WTC11 (cell line): ENCODE measurements around the gene SNX24. TPM values are rescaled to one million over a fixed set of nuclear protein-coding genes. Genes with fewer than 3 reads are reported as not detected.

Source experiments
- ATAC-seq: fragments of 200-7000 bp; cut with Tn5 transposase; 2 replicates; pipeline ENCODE4 v1.10.0; 2021; ENCODE audit warnings: mild to moderate bottlenecking, moderate library complexity
- CTCF ChIA-PET: fragments of 300-600 bp; sonication (Branson Sonifier 250); formaldehyde crosslinking; loops from one replicate; lab custom pipeline; 2021; ENCODE audit warnings: antibody characterized with exemption; lab: Charles Lee
- POLR2A ChIA-PET: fragments of 350-600 bp; sonication (Branson Sonifier 250); formaldehyde crosslinking; loops from one replicate; lab custom pipeline; 2021; ENCODE audit warnings: antibody characterized with exemption; lab: Charles Lee
- DNase-seq: peaks from one replicate; pipeline ENCODE4 v3.0.0; 2021; ENCODE audit warnings: low spot score
- H3K27ac Mint-ChIP-seq: 2 replicates; pipeline ENCODE4 v1.8.0; 2021; ENCODE audit warnings: mixed read lengths
- H3K27me3 Mint-ChIP-seq: 2 replicates; pipeline ENCODE4 v1.8.0; 2021; ENCODE audit warnings: low read depth, mild to moderate bottlenecking, moderate library complexity, mixed read lengths
- H3K36me3 Mint-ChIP-seq: 2 replicates; pipeline ENCODE4 v1.8.0; 2021; ENCODE audit warnings: mixed read lengths
- H3K4me1 Mint-ChIP-seq: 2 replicates; pipeline ENCODE4 v1.8.0; 2022; ENCODE audit warnings: mixed read lengths
- H3K4me3 Mint-ChIP-seq: 2 replicates; pipeline ENCODE4 v1.8.0; 2021; ENCODE audit warnings: mild to moderate bottlenecking, moderate library complexity, mixed read lengths
- H3K9me3 Mint-ChIP-seq: 2 replicates; pipeline ENCODE4 v1.8.0; 2021; ENCODE audit warnings: mixed read lengths
- AFF4 ChIP-seq: sonication (generic); formaldehyde crosslinking; IDR thresholded peaks from 2 replicates; pipeline ENCODE4 v1.8.1; 2023; ENCODE audit warnings: mild to moderate bottlenecking, missing genetic modification reagents, borderline replicate concordance
- CBFB ChIP-seq: sonication (generic); formaldehyde crosslinking; IDR thresholded peaks from 2 replicates; pipeline ENCODE4 v1.8.1; 2022; ENCODE audit warnings: mild to moderate bottlenecking, low read depth, missing genetic modification reagents
- CREM ChIP-seq: sonication (generic); formaldehyde crosslinking; IDR thresholded peaks from 2 replicates; pipeline ENCODE4 v1.8.1; 2022; ENCODE audit warnings: mild to moderate bottlenecking, missing genetic modification reagents, moderate library complexity
- CTCF ChIP-seq: fragments of 200-600 bp; IDR thresholded peaks from 2 replicates; pipeline ENCODE4 v1.8.0; 2022; ENCODE audit warnings: antibody characterized with exemption
- E2F5 ChIP-seq: sonication (generic); formaldehyde crosslinking; IDR thresholded peaks from 2 replicates; pipeline ENCODE4 v1.8.1; 2022; ENCODE audit warnings: mild to moderate bottlenecking, moderate library complexity, missing genetic modification reagents
- EMX1 ChIP-seq: fragments of 250-450 bp; sonication (Bioruptor Pico); IDR thresholded peaks from 2 replicates; pipeline ENCODE4 v1.8.0; 2021; ENCODE audit warnings: mild to moderate bottlenecking
- ESRRA ChIP-seq: sonication (generic); formaldehyde crosslinking; IDR thresholded peaks from 2 replicates; pipeline ENCODE4 v1.8.1; 2022; ENCODE audit warnings: mild to moderate bottlenecking, missing genetic modification reagents, borderline replicate concordance
- FOXK1 ChIP-seq: sonication (generic); formaldehyde crosslinking; IDR thresholded peaks from 2 replicates; pipeline ENCODE4 v1.8.0; 2022; ENCODE audit warnings: mild to moderate bottlenecking, moderate library complexity, missing genetic modification reagents
- GTF2I ChIP-seq: fragments of 250-450 bp; sonication (Bioruptor Pico); conservative IDR thresholded peaks from 2 replicates; pipeline ENCODE4 v1.4.0; 2021; ENCODE audit warnings: mild to moderate bottlenecking
- IRF2 ChIP-seq: sonication (generic); formaldehyde crosslinking; IDR thresholded peaks from 2 replicates; pipeline ENCODE4 v1.8.0; 2022; ENCODE audit warnings: low read depth, missing genetic modification reagents, borderline replicate concordance
- MYBL2 ChIP-seq: sonication (generic); formaldehyde crosslinking; IDR thresholded peaks from 2 replicates; pipeline ENCODE4 v1.8.1; 2023; ENCODE audit warnings: mild to moderate bottlenecking, moderate library complexity, missing genetic modification reagents
- SOX15 ChIP-seq: fragments of 250-450 bp; sonication (Bioruptor Pico); IDR thresholded peaks from 2 replicates; pipeline ENCODE4 v1.9.0; 2021; ENCODE audit warnings: mild to moderate bottlenecking
- TEAD4 ChIP-seq: sonication (generic); formaldehyde crosslinking; IDR thresholded peaks from 2 replicates; pipeline ENCODE4 v1.8.0; 2022; ENCODE audit warnings: mild to moderate bottlenecking, missing genetic modification reagents
- TP53 ChIP-seq: sonication (generic); formaldehyde crosslinking; IDR thresholded peaks from 2 replicates; pipeline ENCODE4 v1.8.1; 2023; ENCODE audit warnings: mild to moderate bottlenecking, missing genetic modification reagents
- USF1 ChIP-seq: sonication (generic); formaldehyde crosslinking; IDR thresholded peaks from 2 replicates; pipeline ENCODE4 v1.8.0; 2022; ENCODE audit warnings: mild to moderate bottlenecking, missing genetic modification reagents
- ZNF232 ChIP-seq: sonication (generic); formaldehyde crosslinking; IDR thresholded peaks from 2 replicates; pipeline ENCODE4 v1.8.0; 2022; ENCODE audit warnings: mild to moderate bottlenecking, missing genetic modification reagents
- ZNF281 ChIP-seq: sonication (generic); formaldehyde crosslinking; IDR thresholded peaks from 2 replicates; pipeline ENCODE4 v1.8.0; 2023; ENCODE audit warnings: mild to moderate bottlenecking, missing genetic modification reagents
- ZNF317 ChIP-seq: sonication (generic); formaldehyde crosslinking; IDR thresholded peaks from 2 replicates; pipeline ENCODE4 v1.8.1; 2023; ENCODE audit warnings: low read depth, mild to moderate bottlenecking, moderate library complexity, missing genetic modification reagents, borderline replicate concordance
- ZNF423 ChIP-seq: fragments of 250-450 bp; sonication (Bioruptor Pico); IDR thresholded peaks from 2 replicates; pipeline ENCODE4 v2.1.2; 2022; ENCODE audit warnings: mild to moderate bottlenecking, moderate library complexity
- ZNF671 ChIP-seq: fragments of 250-450 bp; sonication (Bioruptor Pico); IDR thresholded peaks from 2 replicates; pipeline ENCODE4 v1.8.0; 2021; ENCODE audit warnings: mild to moderate bottlenecking
- total RNA-seq: library from RNA; stranded (reverse); gene quantifications from 3 replicates; pipeline ENCODE4 v1.2.3, GENCODE V29; 2021

Gene SNX24
- total RNA-seq, 1 experiment from 2014 or later: 15.5 TPM

GRCh38 chr5:123012321-123012720 is 166.9 kb downstream of the SNX24 start:
- ChIA-PET POLR2A (no interaction called here), CTCF (no interaction called here)
- Mint-ChIP-seq H3K36me3 (no peaks in the 10 kb centered on the region), H3K4me3 (no peak overlapping the region), H3K27me3 (no peaks in the 10 kb centered on the region), H3K4me1 (peaks cover 17% of the 10 kb centered on the region), H3K27ac (no peak overlapping the region), H3K9me3 (no peaks in the 10 kb centered on the region)
- no peak for ATAC-seq
- TF ChIP-seq MYBL2 (CRISPR knock-in tag): no peak
- no peak for TF ChIP-seq IRF2 (CRISPR knock-in tag)
- TF ChIP-seq ZNF281 (CRISPR knock-in tag): no peak
- no peak for TF ChIP-seq CTCF
- no peak for DNase-seq

- no peak overlapping the region for H3K4me3 Mint-ChIP-seq
- DNase-seq (no peak), ATAC-seq (no peak)
- no peak overlapping the region for H3K27ac Mint-ChIP-seq
- no peaks in the 10 kb centered on the region for H3K36me3 Mint-ChIP-seq
- TF ChIP-seq CBFB (no peak), EMX1 (no peak)
- CTCF ChIA-PET: no interaction called here
- H3K9me3 Mint-ChIP-seq: no peaks in the 10 kb centered on the region
- H3K4me1 Mint-ChIP-seq: peaks cover 11% of the 10 kb centered on the region
- H3K27me3 Mint-ChIP-seq: no peaks in the 10 kb centered on the region
- POLR2A ChIA-PET: no interaction called here
Observed at GRCh38 chr5:123014689-123015088, 169.3 kb downstream of the SNX24 start.

GRCh38 chr5:123028222-123028621 is 182.8 kb downstream of the SNX24 start:
- Mint-ChIP-seq H3K4me3 (no peak overlapping the region), H3K27me3 (peaks cover under 1% of the 10 kb centered on the region), H3K9me3 (no peaks in the 10 kb centered on the region), H3K36me3 (peaks cover 8% of the 10 kb centered on the region), H3K27ac (no peak overlapping the region), H3K4me1 (peaks cover 26% of the 10 kb centered on the region)
- ChIA-PET POLR2A (no interaction called here), CTCF (no interaction called here)
- TF ChIP-seq ZNF232 (CRISPR knock-in tag) (no peak), E2F5 (CRISPR knock-in tag) (no peak), ESRRA (CRISPR knock-in tag) (no peak), TEAD4 (CRISPR knock-in tag) (no peak)
- no peak for ATAC-seq
- no peak for DNase-seq

GRCh38 chr5:123033157-123033671 is 187.8 kb downstream of the SNX24 start:
- Mint-ChIP-seq H3K4me1 (peaks cover 47% of the 10 kb centered on the region), H3K9me3 (no peaks in the 10 kb centered on the region), H3K27me3 (peaks cover 39% of the 10 kb centered on the region), H3K27ac (no peak overlapping the region), H3K36me3 (peaks cover 3% of the 10 kb centered on the region; the same call in 1 of the 2 replicates), H3K4me3 (no peak overlapping the region)
- TF ChIP-seq SOX15 (CRISPR knock-in tag): no peak
- TF ChIP-seq MYBL2 (CRISPR knock-in tag): no peak
- no peak for TF ChIP-seq CREM (CRISPR knock-in tag)
- TF ChIP-seq GTF2I (CRISPR knock-in tag): no peak
- TF ChIP-seq ZNF671 (CRISPR knock-in tag): no peak
- no peak for TF ChIP-seq ZNF317 (CRISPR knock-in tag)
- no peak for TF ChIP-seq TP53
- TF ChIP-seq FOXK1 (CRISPR knock-in tag): no peak
- no peak for TF ChIP-seq ZNF423
- TF ChIP-seq USF1: no peak
- TF ChIP-seq AFF4 (CRISPR knock-in tag): no peak
- ChIA-PET POLR2A (no interaction called here), CTCF (interaction anchor here (0.5 kb wide), 1 partner anchor 143 kb away, joined by 3 read pairs; no protein-coding TSS in a partner anchor)
- no peak for DNase-seq
- ATAC-seq: no peak
